CD4-positive, alpha-beta memory T cell (primary cell): Measurements from ENCODE around the gene HOXB3. TPM values are rescaled to one million over a fixed set of nuclear protein-coding genes. Genes with fewer than 3 reads are reported as not detected.
A peak's percentile ranks its signal among the peaks of the same experiment; 100 is the strongest.

Source experiments
- CTCF ChIA-PET: fragments of 350-600 bp; sonication (Branson Sonifier 250); formaldehyde crosslinking; loops from one replicate; lab custom pipeline; 2021; ENCODE audit warnings: inconsistent platforms; ENCODE audit not compliant: partially characterized antibody; lab: Charles Lee
- POLR2A ChIA-PET: fragments of 350-600 bp; sonication (Branson Sonifier 250); formaldehyde crosslinking; loops from one replicate; lab custom pipeline; 2021; ENCODE audit not compliant: partially characterized antibody; lab: Charles Lee
- DNase-seq, 5 donors: peaks; one replicate each; pipeline versions ENCODE4 v3.0.0 to v3.0.0-alpha.2; 2020 to 2022; ENCODE audit warnings: mixed read lengths in 1 of 5
- H3K27ac ChIP-seq: one replicate; pipeline ENCODE4 v1.7.0; 2013; ENCODE audit warnings: low read depth, low read length
- H3K27me3 ChIP-seq: 2 replicates; pipeline ENCODE4 v1.7.0; 2013; ENCODE audit warnings: mild to moderate bottlenecking, low read length, moderate library complexity; ENCODE audit not compliant: insufficient read depth
- H3K36me3 ChIP-seq: 2 replicates; pipeline ENCODE4 v1.7.0; 2013; ENCODE audit warnings: mild to moderate bottlenecking, low read length, moderate library complexity; ENCODE audit not compliant: insufficient read depth
- H3K4me1 ChIP-seq: 2 replicates; pipeline ENCODE4 v1.7.0; 2013; ENCODE audit warnings: mild to moderate bottlenecking, low read length, moderate library complexity; ENCODE audit not compliant: insufficient read depth
- H3K4me3 ChIP-seq, 2 donors: one replicate each; pipeline ENCODE4 v1.7.0; 2013; ENCODE audit warnings: low read length in 2 of 2, mild to moderate bottlenecking in 1 of 2
- H3K9me3 ChIP-seq, 2 donors: one replicate each; pipeline ENCODE4 v1.7.0; 2013; ENCODE audit warnings: low read length in 2 of 2, control low read depth in 1 of 2; ENCODE audit not compliant: control insufficient read depth in 1 of 2
- H3K27ac Mint-ChIP-seq, 7 donors: one replicate each; pipeline ENCODE4 v1.8.0; 2020 to 2021; ENCODE audit warnings: mixed read lengths in 7 of 7, mild to moderate bottlenecking in 6 of 7, inconsistent platforms in 3 of 7, moderate library complexity in 3 of 7
- H3K27me3 Mint-ChIP-seq, 2 donors: one replicate each; pipeline ENCODE4 v1.8.0; 2020 to 2021; ENCODE audit warnings: mixed read lengths in 2 of 2
- H3K36me3 Mint-ChIP-seq, 2 donors: one replicate each; pipeline ENCODE4 v1.8.0; 2020 to 2021; ENCODE audit warnings: mixed read lengths in 2 of 2, inconsistent platforms in 1 of 2, mild to moderate bottlenecking in 1 of 2
- H3K4me1 Mint-ChIP-seq, 4 donors: one replicate each; pipeline ENCODE4 v1.8.0; 2020 to 2021; ENCODE audit warnings: mixed read lengths in 4 of 4, mild to moderate bottlenecking in 1 of 4
- H3K4me3 Mint-ChIP-seq, 8 donors: one replicate each; pipeline ENCODE4 v1.8.0; 2020 to 2021; ENCODE audit warnings: mixed read lengths in 8 of 8, mild to moderate bottlenecking in 7 of 8, moderate library complexity in 6 of 8, inconsistent platforms in 3 of 8
- H3K9me3 Mint-ChIP-seq, 8 donors: one replicate each; pipeline ENCODE4 v1.8.0; 2020 to 2021; ENCODE audit warnings: mixed read lengths in 8 of 8, mild to moderate bottlenecking in 5 of 8, inconsistent platforms in 3 of 8, moderate library complexity in 1 of 8
- intact Hi-C: fragments of 100-400 bp; cut with micrococcal nuclease; formaldehyde crosslinking; loops from one replicate; pipeline ENCODE4 v1.15.1; 2023
- polyA plus RNA-seq, 2 donors: library from polyadenylated mRNA; unstranded; fragments of 300-500 nt; fragmentation: Illumina TruSeq; gene quantifications; one replicate each; pipeline ENCODE4 v1.2.3, GENCODE V29; 2021
- total RNA-seq, 2 experiments: library from RNA; stranded (reverse); gene quantifications; one replicate each; pipeline ENCODE4 v1.2.3, GENCODE V29; 2021

The HOXB3 gene
- total and polyA plus RNA-seq, 4 experiments from 2014 or later: 0.10 to 14.5 (median 11.2) TPM; not detected in 1

DNA sequence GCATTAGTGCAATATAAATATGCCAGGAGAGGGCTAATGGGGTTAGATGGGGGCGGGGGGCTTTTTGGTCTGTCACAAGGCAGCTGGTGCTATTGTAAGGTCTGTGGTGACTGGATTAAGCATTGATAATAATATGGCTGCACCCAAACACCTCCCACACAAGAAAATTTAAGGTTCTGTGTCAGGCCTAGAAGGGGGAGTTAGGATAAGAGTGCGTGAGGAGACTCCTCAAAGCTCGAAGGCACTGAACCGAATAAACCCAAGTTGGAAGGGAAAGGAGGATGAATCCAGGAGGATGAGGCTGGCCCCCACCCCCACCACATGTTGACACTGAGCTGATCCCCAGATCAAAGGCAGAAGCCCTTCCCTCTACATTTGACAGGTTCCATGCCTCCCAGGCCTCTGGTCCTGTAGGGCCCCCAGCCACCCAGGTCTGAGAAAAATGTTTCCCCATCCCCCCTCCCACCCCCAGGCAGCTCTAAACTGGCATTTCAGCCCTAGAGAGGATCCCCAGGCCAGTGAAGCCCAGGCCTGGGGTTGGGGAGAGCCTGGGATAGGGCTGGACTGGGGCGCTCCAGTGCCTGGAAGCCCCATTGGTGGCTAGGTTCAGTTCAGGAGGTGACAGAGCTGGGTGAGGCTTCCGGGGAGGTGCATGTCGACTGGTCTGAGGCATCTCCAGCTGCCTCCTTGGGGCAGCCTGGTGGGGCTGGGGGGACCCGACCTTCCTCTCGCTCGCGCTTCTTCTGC is 60.9 kb downstream of the HOXB3 start:
- no peak overlapping the region for H3K27ac ChIP-seq
- intact Hi-C loops: no loop called here
- Mint-ChIP-seq H3K4me3 (no peak overlapping the region), H3K36me3 (no peaks in the 10 kb centered on the region), H3K9me3 (no peaks in the 10 kb centered on the region), H3K4me1 (peaks cover 0 to 11% (median 1%) of the 10 kb centered on the region in 4 donors), H3K27ac (peak overlapping the region in 1 of 7 donors; percentile 57), H3K27me3 (peaks cover 17 to 19% of the 10 kb centered on the region in 2 donors)
- no peak overlapping the region for H3K4me3 ChIP-seq
- no peaks in the 10 kb centered on the region for H3K27me3 ChIP-seq
- ChIA-PET POLR2A (interaction anchor here (0.6 to 1.2 kb wide), 2 partner anchors 12 to 88 kb away, joined by 3 to 4 read pairs; no protein-coding TSS in a partner anchor), CTCF (no interaction called here)
- no peaks in the 10 kb centered on the region for H3K4me1 ChIP-seq
- DNase-seq: no peak
- no peaks in the 10 kb centered on the region for H3K9me3 ChIP-seq
- H3K36me3 ChIP-seq: no peaks in the 10 kb centered on the region

DNA sequence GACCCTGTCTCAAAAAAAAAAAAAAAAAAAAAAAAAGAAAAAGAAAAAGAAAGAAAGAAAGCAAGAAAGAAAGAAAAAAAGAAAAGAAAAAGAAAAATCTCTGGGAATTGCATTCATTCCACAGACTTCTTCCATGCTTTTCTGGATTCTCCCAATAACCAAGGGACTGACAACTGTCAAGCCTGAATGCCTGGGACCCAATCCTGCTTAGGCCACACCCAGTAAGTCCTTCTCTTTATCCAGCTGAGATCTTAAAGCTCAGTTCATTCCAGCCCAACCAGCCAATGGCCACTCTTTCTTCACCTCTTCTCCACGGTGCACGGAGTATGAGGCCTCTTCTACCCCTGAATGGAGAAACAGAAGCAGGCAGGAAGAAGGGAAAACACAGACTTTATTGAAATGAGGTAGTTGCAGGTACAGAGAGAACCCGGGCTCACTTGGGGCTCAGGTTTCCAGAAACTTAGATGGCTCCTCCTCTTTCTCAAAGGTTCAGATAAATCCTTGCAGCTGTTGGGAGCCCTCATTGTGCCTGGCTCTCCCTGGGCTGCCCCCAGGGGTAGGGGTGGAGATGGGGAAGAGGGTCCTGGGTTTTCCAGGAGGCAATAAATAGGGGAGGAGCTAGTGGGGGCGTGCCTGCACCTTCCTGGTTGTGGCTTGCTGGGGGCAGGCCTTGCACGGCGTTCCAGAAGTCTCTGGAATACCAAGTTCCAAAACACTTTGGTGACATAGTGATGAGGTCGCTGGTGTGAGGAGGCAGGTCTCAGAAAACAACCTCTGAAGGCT is 61.7 kb downstream of the HOXB3 start:
- no peak overlapping the region for H3K4me3 Mint-ChIP-seq
- intact Hi-C loops: no loop called here
- POLR2A ChIA-PET: interaction anchor here (0.6 to 1.2 kb wide), 3 partner anchors 12 to 87 kb away, joined by 3 to 4 read pairs (median 3); no protein-coding TSS in a partner anchor
- H3K27ac Mint-ChIP-seq: peak overlapping the region in 1 of 7 donors; percentile 57
- Histone ChIP-seq H3K27me3 (no peaks in the 10 kb centered on the region), H3K4me1 (no peaks in the 10 kb centered on the region), H3K4me3 (no peak overlapping the region), H3K27ac (no peak overlapping the region), H3K9me3 (no peaks in the 10 kb centered on the region), H3K36me3 (no peaks in the 10 kb centered on the region)
- H3K9me3 Mint-ChIP-seq: no peaks in the 10 kb centered on the region
- H3K36me3 Mint-ChIP-seq: no peaks in the 10 kb centered on the region
- CTCF ChIA-PET: no interaction called here
- peaks cover 0 to 11% (median 1%) of the 10 kb centered on the region in 4 donors for H3K4me1 Mint-ChIP-seq
- peaks cover 20 to 26% of the 10 kb centered on the region in 2 donors for H3K27me3 Mint-ChIP-seq
- DNase-seq: no peak

DNA sequence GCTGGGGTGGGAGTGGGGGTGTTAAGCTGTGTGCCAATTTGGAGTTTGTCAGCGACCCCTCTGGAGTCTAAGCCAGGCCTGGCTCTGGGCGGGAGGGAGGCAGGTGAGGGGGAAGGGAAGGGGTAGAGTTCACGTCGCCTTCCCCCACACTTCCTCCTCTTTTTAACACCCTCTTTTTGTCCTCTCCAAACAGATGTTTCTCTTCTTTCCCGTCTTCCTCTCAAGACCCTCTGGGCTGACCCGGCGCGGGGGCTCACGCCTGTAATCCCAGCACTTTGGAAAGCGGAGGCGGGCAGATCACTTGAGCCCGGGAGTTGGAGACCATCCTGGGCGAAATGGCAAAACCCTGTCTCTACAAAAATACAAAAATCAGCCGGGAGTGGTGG is 62.5 kb downstream of the HOXB3 start:
- H3K9me3 ChIP-seq: no peaks in the 10 kb centered on the region
- H3K27me3 ChIP-seq: no peaks in the 10 kb centered on the region
- H3K36me3 ChIP-seq: no peaks in the 10 kb centered on the region
- no peak overlapping the region for H3K4me3 ChIP-seq
- no peaks in the 10 kb centered on the region for H3K9me3 Mint-ChIP-seq
- H3K27ac Mint-ChIP-seq: no peak overlapping the region
- no peak overlapping the region for H3K27ac ChIP-seq
- H3K27me3 Mint-ChIP-seq: peaks cover 21 to 30% of the 10 kb centered on the region in 2 donors
- H3K36me3 Mint-ChIP-seq: no peaks in the 10 kb centered on the region
- no peak for DNase-seq
- peak overlapping the region in 2 of 8 donors; percentile 43 to 58 for H3K4me3 Mint-ChIP-seq
- peaks cover 0 to 11% (median 1%) of the 10 kb centered on the region in 4 donors for H3K4me1 Mint-ChIP-seq
- intact Hi-C loops: no loop called here
- POLR2A ChIA-PET: interaction anchor here (0.6 kb wide), 1 partner anchor 28 kb away, joined by 3 read pairs; no protein-coding TSS in a partner anchor
- CTCF ChIA-PET: interaction anchor here (1.9 kb wide), 1 partner anchor 176 kb away, joined by 5 read pairs; no protein-coding TSS in a partner anchor
- H3K4me1 ChIP-seq: no peaks in the 10 kb centered on the region

DNA sequence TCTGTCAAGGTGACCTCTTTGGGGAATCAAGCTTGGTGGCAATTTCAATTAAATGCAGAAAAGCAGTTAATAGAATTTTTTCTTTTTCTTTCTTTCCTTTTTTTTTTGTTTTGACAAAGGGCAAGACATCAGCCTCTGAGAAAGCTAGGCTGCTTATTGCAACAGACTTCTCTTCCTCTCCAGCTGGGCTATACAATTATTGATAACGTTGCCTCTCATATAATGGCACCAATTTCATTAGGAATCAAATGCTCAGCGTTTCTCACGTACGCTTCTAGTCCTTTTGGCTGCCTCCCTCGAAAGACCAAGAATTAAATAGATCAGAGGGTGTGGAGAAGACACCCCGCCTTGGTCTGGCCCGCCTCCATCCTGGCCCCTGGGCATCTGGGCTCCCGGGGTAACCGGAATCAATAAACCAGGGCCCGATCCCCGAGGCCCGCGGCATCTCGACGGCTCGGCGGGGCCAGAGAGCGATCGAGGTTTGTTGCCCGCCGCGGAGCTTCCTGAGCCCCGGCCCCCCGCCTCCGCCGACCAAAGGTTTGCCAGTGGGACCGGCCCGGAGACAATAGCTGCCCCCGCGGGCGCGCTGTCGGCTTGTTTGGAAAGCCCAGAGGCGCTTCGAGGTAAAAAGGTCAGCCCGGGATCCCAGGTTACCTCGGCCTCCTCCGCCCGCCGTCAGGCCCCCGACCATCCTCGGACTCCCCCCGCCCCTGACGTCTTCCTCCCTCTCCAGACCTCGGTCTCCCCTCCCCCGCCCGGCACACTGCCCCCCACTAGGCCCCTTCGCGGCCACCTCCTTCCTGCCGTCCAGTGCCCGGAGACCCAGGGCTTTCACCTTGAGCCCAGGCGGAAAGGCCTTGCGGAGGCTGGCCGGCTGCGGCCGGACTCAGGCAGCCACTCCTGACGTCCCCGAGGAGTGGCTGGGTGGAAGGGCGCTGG is 63.2 kb downstream of the HOXB3 start:
- CTCF ChIA-PET: interaction anchor here (1.2 to 1.9 kb wide), 2 partner anchors 30 to 175 kb away, joined by 4 to 5 read pairs; no protein-coding TSS in a partner anchor
- no peak overlapping the region for H3K4me3 ChIP-seq
- H3K4me3 Mint-ChIP-seq: peak overlapping the region in 2 of 8 donors; percentile 4 to 42
- H3K9me3 Mint-ChIP-seq: no peaks in the 10 kb centered on the region
- H3K27me3 ChIP-seq: no peaks in the 10 kb centered on the region
- H3K36me3 Mint-ChIP-seq: no peaks in the 10 kb centered on the region
- H3K27me3 Mint-ChIP-seq: peaks cover 21 to 32% of the 10 kb centered on the region in 2 donors
- no peak for DNase-seq
- peaks cover 0 to 11% (median 1%) of the 10 kb centered on the region in 4 donors for H3K4me1 Mint-ChIP-seq
- POLR2A ChIA-PET: no interaction called here
- H3K27ac ChIP-seq: no peak overlapping the region
- H3K36me3 ChIP-seq: no peaks in the 10 kb centered on the region
- no peaks in the 10 kb centered on the region for H3K4me1 ChIP-seq
- no peaks in the 10 kb centered on the region for H3K9me3 ChIP-seq
- intact Hi-C loops: no loop called here
- no peak overlapping the region for H3K27ac Mint-ChIP-seq

DNA sequence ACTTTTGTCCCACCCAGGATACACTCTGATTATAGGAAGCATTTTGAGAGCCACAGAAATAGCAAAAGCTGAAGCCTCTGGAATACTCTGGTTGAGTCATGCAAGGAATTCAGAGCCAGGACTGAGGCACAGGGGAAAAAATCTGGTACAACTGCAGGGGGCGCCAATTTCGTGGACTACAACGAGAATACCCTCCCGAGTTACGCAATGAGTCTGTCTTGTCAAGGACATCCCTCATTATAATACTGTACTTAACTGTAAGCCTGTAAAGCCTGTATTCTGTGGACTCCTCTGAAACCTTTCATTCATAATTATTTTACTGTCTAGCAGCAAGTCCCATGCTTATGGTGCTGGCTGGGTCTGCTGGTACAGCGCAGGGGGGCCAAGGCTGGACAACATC is 67.0 kb downstream of the HOXB3 start:
- POLR2A ChIA-PET: interaction anchor here (1.6 kb wide), 1 partner anchor 9 kb away, joined by 3 read pairs; no protein-coding TSS in a partner anchor
- DNase-seq: no peak
- intact Hi-C loops: no loop called here
- no peaks in the 10 kb centered on the region for H3K4me1 ChIP-seq
- no peak overlapping the region for H3K4me3 Mint-ChIP-seq
- H3K4me3 ChIP-seq: no peak overlapping the region
- no peaks in the 10 kb centered on the region for H3K9me3 ChIP-seq
- no peaks in the 10 kb centered on the region for H3K36me3 ChIP-seq
- CTCF ChIA-PET: interaction anchor here (0.9 kb wide), 1 partner anchor 19 kb away, joined by 3 read pairs; no protein-coding TSS in a partner anchor
- H3K27ac ChIP-seq: no peak overlapping the region
- peaks cover 19 to 42% of the 10 kb centered on the region in 2 donors for H3K27me3 Mint-ChIP-seq
- H3K27ac Mint-ChIP-seq: no peak overlapping the region
- no peaks in the 10 kb centered on the region for H3K36me3 Mint-ChIP-seq
- peaks cover 0 to 11% (median 2%) of the 10 kb centered on the region in 4 donors for H3K4me1 Mint-ChIP-seq
- no peaks in the 10 kb centered on the region for H3K9me3 Mint-ChIP-seq
- no peaks in the 10 kb centered on the region for H3K27me3 ChIP-seq

DNA sequence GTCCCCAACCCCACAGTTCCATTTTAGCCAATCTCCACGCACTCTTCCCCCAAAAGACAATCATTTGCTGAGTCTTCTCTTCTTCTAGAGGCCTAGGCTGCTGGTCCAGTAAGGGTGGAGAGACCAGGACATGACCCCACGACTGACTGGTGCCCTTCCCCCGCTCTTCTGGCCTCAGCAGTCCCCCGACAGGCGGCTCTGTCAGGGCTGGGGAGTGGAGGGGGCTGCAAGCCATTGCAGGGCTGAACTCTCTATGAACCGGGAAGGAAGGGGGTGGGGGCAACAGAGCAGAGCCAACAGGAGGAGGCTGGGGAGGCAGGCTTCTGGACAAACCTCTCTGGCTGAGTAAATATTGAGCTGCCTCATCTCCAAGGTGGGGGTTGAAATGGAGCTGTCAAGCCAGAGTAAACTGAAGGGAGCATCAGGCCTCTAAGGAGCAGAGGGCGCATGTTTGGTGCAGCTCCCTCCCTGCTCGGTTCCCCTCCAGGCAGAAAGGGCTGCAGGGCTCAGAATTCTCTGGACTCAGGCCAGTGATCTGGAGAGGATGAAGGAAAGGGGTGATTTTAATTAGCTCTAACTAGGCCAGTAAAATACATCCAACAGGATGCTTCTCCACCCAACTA is 67.9 kb downstream of the HOXB3 start:
- intact Hi-C loops: no loop called here
- no peaks in the 10 kb centered on the region for H3K36me3 Mint-ChIP-seq
- peaks cover 17 to 47% of the 10 kb centered on the region in 2 donors for H3K27me3 Mint-ChIP-seq
- Histone ChIP-seq H3K9me3 (no peaks in the 10 kb centered on the region), H3K27ac (no peak overlapping the region), H3K4me3 (no peak overlapping the region), H3K36me3 (no peaks in the 10 kb centered on the region), H3K4me1 (no peaks in the 10 kb centered on the region), H3K27me3 (no peaks in the 10 kb centered on the region)
- CTCF ChIA-PET: interaction anchor here (1.3 kb wide), 1 partner anchor 71 kb away, joined by 3 read pairs; the partner anchor contains the start of gene HOXB5
- no peak overlapping the region for H3K27ac Mint-ChIP-seq
- no peak for DNase-seq
- no peak overlapping the region for H3K4me3 Mint-ChIP-seq
- H3K9me3 Mint-ChIP-seq: no peaks in the 10 kb centered on the region
- H3K4me1 Mint-ChIP-seq: peaks cover 0 to 11% (median 2%) of the 10 kb centered on the region in 4 donors
- POLR2A ChIA-PET: interaction anchor here (0.7 to 1.6 kb wide), 2 partner anchors 9 to 1546 kb away, joined by 3 read pairs; no protein-coding TSS in a partner anchor
